Measurements from ENCODE around the gene LRRK1.

LRRK1 gene

DNA sequence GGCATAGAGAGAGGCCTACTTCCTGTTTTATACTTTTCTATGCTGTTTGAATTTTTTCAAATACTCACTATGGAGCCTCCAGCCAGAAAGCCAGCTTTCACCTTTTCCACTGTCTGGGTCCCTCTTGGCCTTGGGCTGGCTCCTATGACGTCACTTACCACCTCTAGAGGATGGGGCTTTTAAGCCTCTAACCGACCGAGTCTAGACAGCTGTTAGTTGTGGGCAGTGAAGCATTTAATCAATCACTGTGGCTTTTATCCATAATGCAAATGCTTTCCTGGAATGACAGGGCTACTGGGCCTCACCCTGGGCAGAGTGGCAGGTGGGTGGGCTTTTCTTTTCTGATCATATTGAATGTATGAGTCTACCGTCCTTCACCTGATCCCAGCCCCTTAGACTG is 61.9 kb downstream of the LRRK1 start:
- no peak for DNase-seq (ENCODE audit: low spot score)

DNA sequence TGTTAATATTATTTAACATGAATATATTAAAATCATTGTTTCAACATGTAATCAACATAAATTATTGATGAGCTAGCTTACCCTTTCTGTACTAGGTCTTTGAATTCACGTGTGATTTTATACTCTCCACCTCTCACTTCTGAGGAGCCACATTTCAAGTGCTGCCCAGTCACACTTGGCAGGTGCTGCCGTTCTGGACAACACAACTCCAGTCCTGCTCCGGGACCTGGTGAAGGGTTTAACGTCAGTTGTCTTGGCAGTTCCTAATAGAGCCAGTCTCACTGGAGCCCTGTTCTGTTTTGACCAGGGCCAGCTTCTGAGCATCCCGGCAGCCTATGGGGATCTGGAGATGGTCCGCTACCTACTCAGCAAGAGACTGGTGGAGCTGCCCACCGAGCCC is 64.1 kb downstream of the LRRK1 start:
- no peak for DNase-seq (ENCODE audit: low spot score)

DNA sequence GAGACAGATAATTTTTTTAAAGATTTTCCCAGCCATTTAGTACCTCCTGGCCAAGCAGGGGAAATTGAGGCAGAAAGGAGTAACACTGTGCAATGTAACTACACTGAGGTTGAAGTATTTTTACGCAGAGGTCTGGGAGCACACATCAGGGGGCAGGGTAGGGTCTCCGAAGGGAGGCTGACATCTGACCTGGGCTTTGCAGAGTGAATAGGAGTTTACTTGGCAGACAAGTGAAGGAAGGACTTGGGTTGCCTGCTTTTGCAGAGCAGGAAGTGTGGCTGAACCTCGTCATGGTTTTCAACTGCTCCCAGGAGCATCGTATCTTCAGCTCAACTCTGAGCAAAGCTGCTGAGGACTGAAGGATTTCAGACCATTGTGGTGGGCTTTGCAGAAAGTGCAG is 66.2 kb downstream of the LRRK1 start:
- no peak for DNase-seq (ENCODE audit: low spot score)

DNA sequence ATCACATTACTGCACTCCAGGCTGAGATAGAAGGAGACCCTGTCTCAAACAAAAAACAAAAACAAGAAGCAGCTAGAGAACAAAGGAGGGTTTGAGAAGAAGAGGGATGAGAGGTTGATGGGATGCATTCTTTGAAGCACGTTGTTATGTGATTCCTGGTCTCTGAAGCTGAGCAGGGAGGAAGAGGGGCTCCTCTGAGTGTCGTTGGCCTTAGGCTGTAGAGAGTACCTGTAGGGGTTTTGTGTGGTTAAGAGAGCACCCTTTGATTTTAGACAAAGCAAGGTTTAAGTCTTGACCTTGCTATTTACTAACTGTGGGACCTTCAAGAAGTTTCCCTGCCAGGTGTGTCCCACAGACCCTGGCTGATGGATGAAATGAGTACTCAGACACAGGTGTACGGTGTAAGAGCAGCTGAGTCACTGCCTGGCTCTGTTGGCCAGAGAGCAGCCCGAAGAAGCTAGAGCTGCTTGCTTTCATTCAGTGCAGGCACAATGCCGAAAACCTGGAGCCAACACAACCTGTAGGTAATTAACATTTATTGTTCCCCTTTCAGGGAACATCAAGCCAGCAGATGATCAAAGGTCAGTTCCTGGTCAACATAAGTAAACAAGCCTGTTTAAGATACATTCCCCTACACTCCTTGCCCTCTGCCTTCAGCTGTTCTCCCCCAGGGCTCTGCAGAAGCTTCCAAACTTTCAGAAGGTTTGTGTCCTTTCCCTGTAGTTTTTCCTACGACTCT is 67.2 kb downstream of the LRRK1 start:
- DNase-seq (ENCODE audit: low spot score) = no peak

GRCh38 chr15:100987143-100987542 is 68.0 kb downstream of the LRRK1 start:
- DNase-seq (ENCODE audit: low spot score) = no peak

GRCh38 chr15:100988297-100988696 is 69.1 kb downstream of the LRRK1 start:
- DNase-seq (ENCODE audit: low spot score) = no peak

GRCh38 chr15:100988857-100989256 is 69.7 kb downstream of the LRRK1 start:
- no peak for DNase-seq (ENCODE audit: low spot score)

- no peak for DNase-seq (ENCODE audit: low spot score)
Observed at GRCh38 chr15:100994597-100995446, 75.7 kb downstream of the LRRK1 start.

DNA sequence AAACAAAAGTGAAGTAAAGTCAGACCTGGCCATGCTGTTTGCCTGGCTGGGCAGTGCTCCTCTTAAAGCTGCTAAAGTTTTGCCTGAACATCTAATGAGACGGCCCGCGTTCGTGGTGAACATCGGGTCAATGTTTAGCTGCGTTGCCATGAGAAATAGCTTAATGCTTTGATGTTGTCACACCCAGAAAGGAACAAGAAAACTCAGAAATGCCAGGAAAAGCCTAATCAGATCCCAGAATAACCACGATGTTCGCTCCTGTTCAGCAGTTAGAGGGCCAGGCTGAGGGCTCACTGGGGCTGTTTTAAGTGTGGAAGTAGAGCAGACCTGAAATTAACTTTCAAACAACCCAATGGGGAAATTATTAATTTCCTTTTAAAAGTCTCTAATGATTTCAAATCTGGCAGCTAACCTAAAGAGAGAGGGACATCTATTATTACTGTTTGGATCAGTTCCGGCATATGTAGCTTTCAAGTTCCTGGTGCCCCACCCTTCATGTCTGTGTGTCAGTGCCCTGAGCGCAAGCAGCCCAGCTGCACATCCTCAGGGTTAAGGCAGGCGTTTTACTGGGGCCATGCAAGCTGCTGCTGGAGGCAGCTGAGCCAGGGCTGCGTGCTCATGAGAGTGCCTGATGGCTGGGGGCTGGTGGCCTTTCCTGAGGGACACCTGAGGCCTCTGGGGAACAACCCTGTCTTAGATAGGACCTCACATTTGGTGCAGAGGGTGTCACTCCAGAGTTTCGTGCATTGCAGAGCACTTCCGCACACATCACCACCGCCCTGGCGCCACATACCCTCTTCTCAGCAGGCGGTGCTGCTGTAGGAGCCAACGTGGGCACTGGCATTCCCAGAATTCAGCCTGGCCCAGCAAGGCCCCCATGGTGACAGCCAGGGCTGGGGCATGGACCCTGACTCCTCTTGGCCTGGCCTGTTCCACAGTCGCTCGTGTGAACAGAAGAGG is 76.6 kb downstream of the LRRK1 start:
- no peak for DNase-seq (ENCODE audit: low spot score)

DNA sequence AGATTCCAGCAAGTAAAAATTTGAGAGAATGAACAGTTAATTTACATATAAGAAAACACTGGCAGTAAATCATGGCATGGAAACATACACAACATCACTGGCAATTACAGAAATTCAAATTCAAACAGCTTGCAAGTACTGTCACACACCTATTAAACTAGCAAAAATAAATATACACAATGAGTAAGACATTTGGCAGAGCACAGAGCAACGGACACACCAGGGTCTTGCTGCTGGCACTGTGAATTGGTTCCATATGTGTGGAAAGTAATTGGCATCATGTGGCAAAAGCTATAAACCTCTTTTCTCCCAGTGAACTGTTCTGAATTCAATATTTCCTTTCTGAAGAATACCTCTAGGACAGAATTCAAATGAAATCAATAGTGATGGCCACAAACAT is 78.3 kb downstream of the LRRK1 start:
- DNase-seq (ENCODE audit: low spot score) = no peak

DNA sequence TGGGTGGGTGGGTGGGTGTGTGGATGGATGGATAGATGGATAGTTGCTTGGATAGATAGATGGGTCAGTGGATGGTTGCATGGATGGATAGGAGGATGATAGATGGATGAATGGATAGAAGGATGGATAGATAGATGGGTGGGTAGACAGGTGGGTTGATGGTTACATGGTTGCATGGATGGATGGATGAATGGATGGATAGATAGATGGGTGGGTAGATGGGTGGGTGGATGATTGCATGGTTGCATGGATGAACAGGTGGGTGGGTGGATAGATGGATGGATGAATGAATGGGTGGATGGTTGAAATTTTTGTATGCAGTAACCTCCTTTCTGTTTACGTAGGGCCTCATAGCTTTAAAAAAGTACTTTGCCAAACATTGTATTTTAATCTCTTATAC is 79.5 kb downstream of the LRRK1 start:
- no peak for DNase-seq (ENCODE audit: low spot score)

DNA sequence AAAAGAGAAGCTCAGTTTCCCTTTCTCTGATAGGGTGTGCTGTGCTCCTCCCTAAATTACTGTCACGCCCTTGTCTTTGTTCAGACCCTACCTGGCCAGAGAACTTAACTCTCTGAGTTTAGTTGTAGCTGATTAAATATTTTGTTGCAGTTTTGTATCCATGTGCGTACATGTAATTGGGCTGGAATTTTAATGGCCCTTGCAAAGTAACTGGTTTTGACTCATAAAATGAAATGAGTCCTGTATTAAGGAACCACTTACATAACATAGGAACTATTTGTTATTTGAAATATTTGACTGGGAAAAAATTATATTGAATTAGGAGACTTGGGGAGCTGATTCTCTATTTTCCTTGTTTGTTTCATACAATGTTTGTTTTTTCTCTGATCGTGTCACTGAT is 80.2 kb downstream of the LRRK1 start:
- DNase-seq (ENCODE audit: low spot score) = no peak

DNA sequence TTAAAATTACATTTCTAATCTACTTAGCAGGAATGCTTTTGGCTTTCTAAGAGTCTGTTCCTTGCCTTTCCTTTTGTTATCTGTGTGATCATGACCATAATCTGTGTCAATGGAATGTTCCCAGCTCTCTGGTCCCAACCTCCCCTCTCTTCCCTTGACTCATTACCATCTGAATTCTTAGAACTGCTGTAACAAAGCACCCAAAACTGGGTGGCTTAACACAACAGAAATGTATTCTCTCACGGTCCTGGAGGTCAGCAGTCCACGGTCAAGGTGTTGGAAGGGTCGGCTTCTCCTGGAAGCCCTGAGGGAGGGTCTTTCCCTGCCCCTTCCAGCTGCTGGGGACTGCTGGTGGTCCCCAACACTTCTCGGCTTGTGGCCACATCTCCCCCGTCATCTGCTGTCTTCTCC is 81.1 kb downstream of the LRRK1 start:
- DNase-seq (ENCODE audit: low spot score) = no peak

GRCh38 chr15:101001056-101001455 is 81.9 kb downstream of the LRRK1 start:
- no peak for DNase-seq (ENCODE audit: low spot score)

- no peak for DNase-seq (ENCODE audit: low spot score)
Observed at GRCh38 chr15:101001796-101002195, 82.6 kb downstream of the LRRK1 start.

GRCh38 chr15:101003081-101003480 is 83.9 kb downstream of the LRRK1 start:
- DNase-seq (ENCODE audit: low spot score) = no peak

DNA sequence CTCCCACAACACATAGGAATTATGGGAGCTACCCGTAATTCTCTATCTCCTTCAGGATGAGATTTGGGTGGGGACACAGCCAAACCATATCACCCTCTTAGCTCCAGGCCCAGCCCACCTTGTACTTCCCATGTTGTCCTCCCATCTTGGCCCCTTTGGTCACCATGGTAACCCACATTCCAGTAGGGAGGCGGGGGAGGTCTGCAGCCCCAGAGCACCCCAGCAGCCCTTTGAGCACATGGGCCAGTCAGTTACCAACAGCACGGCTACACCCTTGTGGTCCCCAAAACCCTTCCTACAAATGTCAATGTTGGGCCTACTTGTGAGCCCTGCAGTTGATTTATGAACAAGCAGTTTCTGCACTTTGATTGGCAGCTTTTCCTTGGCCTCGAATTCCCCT is 84.5 kb downstream of the LRRK1 start:
- no peak for DNase-seq (ENCODE audit: low spot score)

GRCh38 chr15:101004500-101004899 is 85.3 kb downstream of the LRRK1 start:
- no peak for DNase-seq (ENCODE audit: low spot score)

GRCh38 chr15:101004986-101005747 is 86.0 kb downstream of the LRRK1 start:
- no peak for DNase-seq (ENCODE audit: low spot score)

DNA sequence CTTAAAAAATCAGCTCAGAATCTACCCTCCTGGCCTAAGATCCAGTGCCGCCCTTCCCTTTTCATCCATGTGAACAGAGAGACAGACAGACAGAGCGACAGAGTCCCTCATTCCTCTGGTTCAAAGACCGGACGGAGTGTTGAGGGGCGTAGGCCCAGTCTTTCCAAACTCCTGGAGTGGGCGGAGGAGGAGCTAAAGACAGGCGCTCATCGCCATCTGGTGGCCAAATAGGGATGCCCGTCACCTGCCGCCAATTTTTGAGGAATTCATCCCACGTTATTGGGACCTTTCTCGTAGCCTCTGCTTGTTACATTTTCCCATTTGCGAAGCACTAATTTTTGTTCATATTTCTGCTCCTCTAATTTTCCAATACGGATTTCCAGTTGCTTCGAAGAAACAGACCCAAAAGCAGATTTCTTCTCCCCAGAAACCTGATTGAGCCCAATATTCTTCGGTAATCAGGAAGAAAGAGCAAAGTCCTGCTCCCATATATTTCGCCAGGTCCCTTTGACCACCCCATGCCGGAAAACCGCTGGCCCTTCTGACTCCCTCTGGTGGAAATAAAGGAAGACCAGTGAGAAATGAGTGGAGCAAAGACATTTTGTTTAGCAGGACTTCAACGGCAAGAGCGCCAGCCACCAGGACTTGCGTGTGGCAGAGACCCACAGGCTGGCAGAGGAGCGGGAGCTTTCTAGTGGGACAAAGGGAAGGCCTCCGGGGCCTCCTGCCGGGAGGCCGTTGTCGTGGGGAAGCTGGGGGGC is 88.0 kb downstream of the LRRK1 start:
- DNase-seq (ENCODE audit: low spot score) = peak; percentile 80

Measured in HuH-7 (cell line).